Liver (tissue), 3 donors: Measurements from ENCODE around the gene IL25.

Source experiments
- ATF3 ChIP-seq: IDR thresholded peaks from 2 replicates; pipeline ENCODE4 v1.6.1; 2016; ENCODE audit warnings: antibody characterized with exemption
- CTCF ChIP-seq: fragments of 150-350 bp; IDR thresholded peaks from 2 replicates; pipeline ENCODE4 v1.5.1; 2017; ENCODE audit warnings: improper control_type of control experiment, low read depth, low read length; ENCODE audit not compliant: missing input control
- EGR1 ChIP-seq, 2 donors: IDR thresholded peaks; 2 replicates each; pipeline ENCODE4 v1.6.1; 2016 to 2018; ENCODE audit warnings: antibody characterized with exemption in 2 of 2, low read depth in 2 of 2
- FOXA1 ChIP-seq: IDR thresholded peaks from 2 replicates; pipeline ENCODE4 v1.6.1; 2016; ENCODE audit warnings: antibody characterized with exemption
- GABPA ChIP-seq, 2 donors: IDR thresholded peaks in 1 of 2; conservative IDR thresholded peaks in 1 of 2; 2 replicates each; pipeline ENCODE4 v1.6.1; 2016; ENCODE audit warnings: antibody characterized with exemption in 2 of 2, mild to moderate bottlenecking in 1 of 2, moderate library complexity in 1 of 2
- HNF4G ChIP-seq: IDR thresholded peaks from 2 replicates; pipeline ENCODE4 v1.6.1; 2016; ENCODE audit warnings: antibody characterized with exemption
- JUND ChIP-seq, 2 donors: IDR thresholded peaks; 2 replicates each; pipeline ENCODE4 v1.6.1; 2016; ENCODE audit warnings: antibody characterized with exemption in 2 of 2
- MAX ChIP-seq: IDR thresholded peaks from 2 replicates; pipeline ENCODE4 v1.6.1; 2016; ENCODE audit warnings: antibody characterized with exemption
- RAD21 ChIP-seq, 2 donors: IDR thresholded peaks; 2 replicates each; pipeline ENCODE4 v1.6.1; 2016; ENCODE audit warnings: antibody characterized with exemption in 2 of 2, mild to moderate bottlenecking in 2 of 2
- REST ChIP-seq: IDR thresholded peaks from 2 replicates; pipeline ENCODE4 v1.6.1; 2016; ENCODE audit warnings: antibody characterized with exemption, mild to moderate bottlenecking
- SP1 ChIP-seq: IDR thresholded peaks from 2 replicates; pipeline ENCODE4 v1.6.1; 2018; ENCODE audit warnings: antibody characterized with exemption, mild to moderate bottlenecking
- TAF1 ChIP-seq: conservative IDR thresholded peaks from 2 replicates; pipeline ENCODE4 v1.6.1; 2016; ENCODE audit warnings: antibody characterized with exemption, mild to moderate bottlenecking
- YY1 ChIP-seq: IDR thresholded peaks from 2 replicates; pipeline ENCODE4 v1.6.1; 2016; ENCODE audit warnings: antibody characterized with exemption, mild to moderate bottlenecking
- ZBTB33 ChIP-seq: IDR thresholded peaks from 2 replicates; pipeline ENCODE4 v1.6.1; 2016; ENCODE audit warnings: antibody characterized with exemption
- donor health status: healthy.
- donor health status: healthy.

- no peak for TF ChIP-seq CTCF
- no peak for TF ChIP-seq GABPA (IDR thresholded peaks at IDR 0.05 in 1 of 2, conservative IDR thresholded peaks at IDR 0.05 in 1 of 2)
- no peak for TF ChIP-seq SP1
- no peak for TF ChIP-seq ZBTB33
- TF ChIP-seq YY1 = no peak
- no peak for TF ChIP-seq ATF3
- no peak for TF ChIP-seq REST
- TF ChIP-seq JUND (IDR thresholded peaks at IDR 0.05) = no peak
- TF ChIP-seq MAX = no peak
- TF ChIP-seq HNF4G = no peak
- no peak for TF ChIP-seq TAF1
- TF ChIP-seq EGR1 (IDR thresholded peaks at IDR 0.05; ENCODE audit: low read depth in 2 of 2) = no peak
- TF ChIP-seq RAD21 (IDR thresholded peaks at IDR 0.05) = no peak
- TF ChIP-seq FOXA1 = no peak
Observed at GRCh38 chr14:23388996-23389395, 16.4 kb downstream of the IL25 start.
